Pancreas (tissue), 10 donors: Measurements from ENCODE around the gene TTC23. TPM values are rescaled to one million over a fixed set of nuclear protein-coding genes. Genes with fewer than 3 reads are reported as not detected.

Experiments used
- ATAC-seq, 4 donors: fragments of 200-7000 bp; cut with Tn5 transposase; one replicate each; pipeline versions ENCODE4 v1.8.0 to v1.9.1; 2020; ENCODE audit warnings: mild to moderate bottlenecking in 4 of 4, moderate library complexity in 4 of 4
- DNase-seq, 6 donors: peaks; one replicate each; pipeline ENCODE4 v3.0.0-alpha.2; 2020
- FAIRE-seq: peaks from 2 replicates; lab custom pipeline; 2012; peaks lifted over from hg19 to GRCh38; lab: Jason Lieb, UNC
- H3K27ac ChIP-seq, 4 donors: fragments of 200-600 bp; sonication (generic); 1 replicate in 3 of 4; 2 replicates in 1 of 4; pipeline versions ENCODE4 v1.5.0 to v1.8.0; 2020
- H3K27me3 ChIP-seq, 4 donors: fragments of 200-600 bp; one replicate each; pipeline ENCODE4 v1.8.0; 2021
- H3K36me3 ChIP-seq, 3 donors: fragments of 200-600 bp; sonication (generic) in 1 of 3; one replicate each; pipeline versions ENCODE4 v1.5.0 to v1.8.0; 2020 to 2021
- H3K4me1 ChIP-seq, 3 donors: fragments of 200-600 bp; one replicate each; pipeline ENCODE4 v1.8.0; 2021
- H3K4me3 ChIP-seq, 4 donors: fragments of 200-600 bp; sonication (generic) in 2 of 4; one replicate each; pipeline versions ENCODE4 v1.5.0 to v1.8.0; 2020 to 2021
- H3K9me3 ChIP-seq, 4 donors: fragments of 200-600 bp; one replicate each; pipeline ENCODE4 v1.8.0; 2021
- WGBS, 2 donors: extraction: QIAGEN DNeasy Blood & Tissue Kit; methylation state at CpG; one replicate each; pipeline ENCODE4 v1.1.7; 2013; 5-methylcytosine and 5-hydroxymethylcytosine counted together
- intact Hi-C, 3 donors: fragments of 100-400 bp; cut with DNase I; formaldehyde crosslinking; loops; one replicate each; pipeline versions ENCODE4 v1.11.1 to v1.14.2; 2022
- polyA plus RNA-seq, 2 donors: library from polyadenylated mRNA; stranded (reverse); fragments of 200-250 nt; gene quantifications; one replicate each; pipeline ENCODE4 v1.2.3, GENCODE V29; 2013
- total RNA-seq, 6 donors: library from RNA; stranded (reverse); fragmentation: NEBNext Ultra II Directional in 4 of 6; extraction: Animal tissue kit (Norgen Biotek cat#: 25700) in 4 of 6; gene quantifications; one replicate each; pipeline versions ENCODE4 v1.2.1 to v1.2.4, GENCODE V29; 2021 to 2023
- TF ChIP-seq, protein P1 (sequence below), 4 donors: fragments of 200-600 bp; sonication (generic) in 3 of 4; IDR thresholded peaks; one replicate each; pipeline versions ENCODE4 v1.5.0 to v1.8.0; 2021; ENCODE audit warnings: antibody characterized with exemption in 4 of 4
- donor health status: healthy with polysubstance abuse.
- donor health status: DM: no; HTN: no; CAD: no; lungs with moderate emphysema.
- donor health status: DM: no; HTN: no; CAD: no.
- donor health status: control.
- donor health status: control.
- donor health status: Bipolar disorder and iron deficiency.
- donor health status: DM: yes; HTN: yes; CAD: no.
- donor health status: DM: no; HTN: no; CAD: no.
- donor health status: DM: no; HTN: no; CAD: no.
- donor health status: DM: yes; HTN: yes; CAD: no.

The TTC23 gene
- total and polyA plus RNA-seq, 8 donors, result 5.5 to 13.5 (median 7.8) TPM

DNA sequence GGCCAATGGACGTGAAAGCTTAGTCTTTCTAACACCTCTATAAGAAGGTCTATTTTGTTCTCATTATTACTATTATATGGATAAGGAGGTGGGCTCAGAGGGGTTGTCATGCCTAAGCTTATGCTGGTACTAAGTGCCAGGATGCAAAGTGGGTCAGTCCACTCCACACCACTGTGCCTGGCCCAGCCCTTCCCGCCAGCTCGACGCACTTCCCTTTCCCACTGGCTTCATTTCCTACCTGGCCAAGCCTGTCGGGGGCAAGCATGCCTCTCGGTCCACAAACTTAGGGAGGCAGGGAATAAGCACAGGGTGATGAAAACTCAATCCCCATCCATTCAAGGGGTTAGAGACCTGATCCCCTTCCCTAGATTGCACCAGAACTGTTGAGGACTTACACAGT lies 150.4 kb downstream of the TTC23 start:
- no peaks in the 10 kb centered on the region for H3K36me3 ChIP-seq
- ATAC-seq (no peak), DNase-seq (no peak), FAIRE-seq (no peak)
- no peak overlapping the region for H3K27ac ChIP-seq
- no peaks in the 10 kb centered on the region for H3K27me3 ChIP-seq
- no peak overlapping the region for H3K4me3 ChIP-seq
- WGBS, 2 donors, result 73 to 81% methylated on average over 6 of the region's 6 CpGs
- TF ChIP-seq, protein P1, sequence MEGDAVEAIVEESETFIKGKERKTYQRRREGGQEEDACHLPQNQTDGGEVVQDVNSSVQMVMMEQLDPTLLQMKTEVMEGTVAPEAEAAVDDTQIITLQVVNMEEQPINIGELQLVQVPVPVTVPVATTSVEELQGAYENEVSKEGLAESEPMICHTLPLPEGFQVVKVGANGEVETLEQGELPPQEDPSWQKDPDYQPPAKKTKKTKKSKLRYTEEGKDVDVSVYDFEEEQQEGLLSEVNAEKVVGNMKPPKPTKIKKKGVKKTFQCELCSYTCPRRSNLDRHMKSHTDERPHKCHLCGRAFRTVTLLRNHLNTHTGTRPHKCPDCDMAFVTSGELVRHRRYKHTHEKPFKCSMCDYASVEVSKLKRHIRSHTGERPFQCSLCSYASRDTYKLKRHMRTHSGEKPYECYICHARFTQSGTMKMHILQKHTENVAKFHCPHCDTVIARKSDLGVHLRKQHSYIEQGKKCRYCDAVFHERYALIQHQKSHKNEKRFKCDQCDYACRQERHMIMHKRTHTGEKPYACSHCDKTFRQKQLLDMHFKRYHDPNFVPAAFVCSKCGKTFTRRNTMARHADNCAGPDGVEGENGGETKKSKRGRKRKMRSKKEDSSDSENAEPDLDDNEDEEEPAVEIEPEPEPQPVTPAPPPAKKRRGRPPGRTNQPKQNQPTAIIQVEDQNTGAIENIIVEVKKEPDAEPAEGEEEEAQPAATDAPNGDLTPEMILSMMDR (IDR thresholded peaks at IDR 0.05), result no peak
- intact Hi-C loops, result loop anchor here in 1 of 3 donors (5.0 to 10.0 kb wide), 2 partner anchors 56 to 113 kb away; no protein-coding TSS in a partner anchor
- no peaks in the 10 kb centered on the region for H3K9me3 ChIP-seq
- H3K4me1 ChIP-seq, result no peaks in the 10 kb centered on the region

DNA sequence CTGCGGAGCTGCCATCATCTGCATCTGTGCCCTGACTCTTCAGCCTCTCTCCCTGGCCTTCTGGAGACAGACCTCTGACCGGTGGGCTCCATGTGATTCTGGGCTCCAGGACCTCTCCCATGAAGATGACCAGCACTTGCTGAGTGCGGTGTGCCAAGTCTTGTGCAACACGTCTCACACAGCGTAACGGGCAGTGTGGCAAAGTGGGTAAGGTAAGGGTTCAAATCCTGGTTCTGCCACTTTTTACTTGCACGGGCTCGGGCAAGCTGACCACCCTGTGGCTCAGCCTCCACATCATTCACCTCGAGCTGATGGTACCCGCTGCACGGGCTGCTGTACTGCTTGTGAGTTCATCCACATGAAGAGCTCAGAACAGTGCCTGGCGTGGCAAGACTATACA lies 151.0 kb downstream of the TTC23 start:
- 80 to 83% methylated on average over 12 of the region's 12 CpGs for WGBS, 2 donors
- no peak overlapping the region for H3K27ac ChIP-seq
- no peak for FAIRE-seq
- H3K36me3 ChIP-seq, result no peaks in the 10 kb centered on the region
- intact Hi-C loops, result loop anchor here in 1 of 3 donors (5.0 to 10.0 kb wide), 2 partner anchors 56 to 114 kb away; no protein-coding TSS in a partner anchor
- H3K9me3 ChIP-seq, result no peaks in the 10 kb centered on the region
- ATAC-seq, result no peak
- TF ChIP-seq, protein P1 (IDR thresholded peaks at IDR 0.05), result no peak
- no peak for DNase-seq
- no peak overlapping the region for H3K4me3 ChIP-seq
- no peaks in the 10 kb centered on the region for H3K27me3 ChIP-seq
- no peaks in the 10 kb centered on the region for H3K4me1 ChIP-seq

DNA sequence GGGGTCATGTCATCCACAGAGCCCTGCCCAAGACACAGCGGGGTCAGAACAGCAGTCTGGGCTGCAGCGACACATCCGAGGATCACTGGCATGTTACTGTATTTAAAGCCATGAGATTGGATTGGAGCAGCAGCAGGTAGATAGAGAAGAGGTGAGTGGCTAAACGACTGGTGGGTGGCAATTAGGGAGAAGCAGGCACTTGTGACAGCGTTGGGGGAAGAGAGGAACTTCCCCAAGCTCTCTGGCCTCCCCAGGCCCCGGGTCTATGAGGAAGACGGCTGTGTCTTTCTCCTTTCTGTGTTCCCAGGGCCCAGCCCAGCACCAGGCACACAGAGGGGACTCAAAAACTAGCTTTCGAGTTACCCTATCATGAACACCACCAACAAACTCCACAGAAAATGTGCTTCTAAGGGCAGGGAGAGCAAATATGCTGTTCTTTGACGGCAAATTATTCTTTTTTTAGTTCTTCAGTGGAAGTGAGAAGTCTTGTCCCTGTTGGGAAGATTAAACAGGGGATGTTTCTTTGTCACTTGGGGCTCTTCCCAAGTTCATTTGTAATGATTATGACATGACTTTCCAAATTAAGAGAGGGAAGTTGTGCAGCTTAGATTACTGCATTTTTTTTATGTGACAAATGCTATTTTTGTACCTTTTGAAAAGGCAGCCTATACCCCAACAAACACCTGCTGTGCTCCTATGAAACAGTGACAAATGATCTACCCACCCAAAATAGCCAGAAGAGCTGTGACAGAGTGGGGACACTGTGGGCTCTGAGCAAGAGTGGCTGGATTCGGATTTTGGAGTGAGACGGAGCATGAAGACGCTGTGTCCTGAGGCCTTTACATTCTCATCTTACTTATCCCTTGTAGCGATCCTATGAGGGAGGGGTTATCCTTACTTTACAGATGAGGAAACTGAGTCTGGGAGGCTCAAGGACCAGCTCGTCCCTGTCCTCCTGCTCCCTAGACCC lies 151.7 kb downstream of the TTC23 start:
- Histone ChIP-seq H3K27me3 (no peaks in the 10 kb centered on the region), H3K4me3 (no peak overlapping the region), H3K4me1 (no peaks in the 10 kb centered on the region), H3K9me3 (no peaks in the 10 kb centered on the region), H3K27ac (no peak overlapping the region), H3K36me3 (no peaks in the 10 kb centered on the region)
- DNase-seq (no peak), ATAC-seq (no peak), FAIRE-seq (no peak)
- intact Hi-C loops, result loop anchor here in 1 of 3 donors (5.0 to 10.0 kb wide), 2 partner anchors 57 to 115 kb away; no protein-coding TSS in a partner anchor
- 80 to 87% methylated on average over 14 of the region's 14 CpGs for WGBS, 2 donors
- TF ChIP-seq, protein P1 (IDR thresholded peaks at IDR 0.05), result no peak

DNA sequence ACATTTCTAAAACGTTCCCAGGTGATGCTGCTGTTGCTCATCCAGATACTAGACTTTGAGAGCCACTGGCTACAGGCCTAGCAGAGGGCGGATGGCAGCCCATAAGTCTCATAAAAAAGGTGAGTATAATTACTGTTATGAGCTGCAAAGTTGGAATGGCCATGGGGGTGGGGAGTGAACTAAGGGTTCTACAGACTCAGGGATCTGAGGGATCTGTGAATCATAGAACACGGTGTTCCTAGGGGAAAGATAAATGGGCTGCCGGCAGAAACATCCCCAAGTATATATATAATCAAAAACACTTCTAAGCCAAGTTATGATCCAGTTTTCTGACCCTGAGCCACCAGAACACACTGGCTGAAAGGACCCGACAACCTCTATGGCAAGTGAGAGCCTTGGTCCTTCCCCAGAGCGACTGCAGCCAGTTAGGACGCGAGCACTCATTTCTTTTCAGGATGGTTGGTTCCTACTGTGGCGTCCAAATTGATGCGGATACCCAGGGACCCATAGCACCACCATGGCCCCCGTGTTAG lies 152.4 kb downstream of the TTC23 start:
- 85 to 89% methylated on average over 11 of the region's 11 CpGs for WGBS, 2 donors
- H3K4me1 ChIP-seq, result no peaks in the 10 kb centered on the region
- ATAC-seq, result no peak
- H3K27me3 ChIP-seq, result no peaks in the 10 kb centered on the region
- intact Hi-C loops, result loop anchor here in 1 of 3 donors (5.0 to 10.0 kb wide), 2 partner anchors 58 to 115 kb away; no protein-coding TSS in a partner anchor
- DNase-seq, result no peak
- H3K36me3 ChIP-seq, result no peaks in the 10 kb centered on the region
- H3K9me3 ChIP-seq, result no peaks in the 10 kb centered on the region
- H3K4me3 ChIP-seq, result no peak overlapping the region
- FAIRE-seq, result no peak
- no peak overlapping the region for H3K27ac ChIP-seq
- TF ChIP-seq, protein P1 (IDR thresholded peaks at IDR 0.05), result no peak
